8988T (cell line): ENCODE data around the gene TNFRSF25.
"Not testable (repeated sequence)": the region's sequence is repeated elsewhere in the genome, so short reads cannot be mapped to it uniquely, and the experiment has no call there.

Experiments used
- DNase-seq: peaks from one replicate; pipeline ENCODE4 v3.0.0; 2011

TNFRSF25 gene

GRCh38 chr1:6501279-6501813, 35.4 kb upstream of the TNFRSF25 start:
- no peak for DNase-seq

DNA sequence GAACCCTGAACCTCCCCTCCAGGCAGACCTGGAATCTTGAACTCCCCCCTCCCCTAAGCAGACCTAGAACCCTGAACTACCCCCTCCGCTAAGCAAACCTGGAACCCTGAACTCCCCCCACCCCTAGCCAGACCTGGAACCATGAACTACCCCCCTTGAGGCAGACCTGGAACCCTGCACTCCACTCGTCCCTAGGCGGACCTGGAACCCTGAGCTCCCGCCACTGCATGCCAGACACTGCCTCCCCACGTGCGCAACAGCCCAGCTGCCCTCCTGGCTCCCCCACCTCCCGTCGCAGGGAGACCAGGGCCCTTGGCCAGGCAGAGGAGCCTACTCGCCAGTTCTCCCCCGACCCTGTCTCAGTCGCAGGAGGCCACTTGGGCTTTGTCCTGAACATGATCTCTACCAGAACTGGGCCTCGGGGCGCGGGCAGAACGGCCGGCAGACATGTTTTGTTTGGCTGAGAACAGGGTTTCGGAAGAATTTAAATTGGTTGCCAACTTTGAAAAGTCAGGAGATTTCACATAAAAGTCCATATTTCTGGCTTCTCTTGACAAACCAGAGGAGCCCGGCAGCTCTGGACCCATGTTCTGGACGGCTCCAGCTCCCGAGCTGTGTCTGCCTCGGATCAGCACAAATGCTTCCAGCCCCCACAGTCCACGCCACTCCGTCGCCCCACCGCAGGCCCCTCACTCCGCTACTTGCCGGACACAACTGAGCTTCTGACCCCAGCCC, 34.7 kb upstream of the TNFRSF25 start:
- no peak for DNase-seq

- no peak for DNase-seq
Measured at GRCh38 chr1:6499296-6499695, 33.3 kb upstream of the TNFRSF25 start.

DNA sequence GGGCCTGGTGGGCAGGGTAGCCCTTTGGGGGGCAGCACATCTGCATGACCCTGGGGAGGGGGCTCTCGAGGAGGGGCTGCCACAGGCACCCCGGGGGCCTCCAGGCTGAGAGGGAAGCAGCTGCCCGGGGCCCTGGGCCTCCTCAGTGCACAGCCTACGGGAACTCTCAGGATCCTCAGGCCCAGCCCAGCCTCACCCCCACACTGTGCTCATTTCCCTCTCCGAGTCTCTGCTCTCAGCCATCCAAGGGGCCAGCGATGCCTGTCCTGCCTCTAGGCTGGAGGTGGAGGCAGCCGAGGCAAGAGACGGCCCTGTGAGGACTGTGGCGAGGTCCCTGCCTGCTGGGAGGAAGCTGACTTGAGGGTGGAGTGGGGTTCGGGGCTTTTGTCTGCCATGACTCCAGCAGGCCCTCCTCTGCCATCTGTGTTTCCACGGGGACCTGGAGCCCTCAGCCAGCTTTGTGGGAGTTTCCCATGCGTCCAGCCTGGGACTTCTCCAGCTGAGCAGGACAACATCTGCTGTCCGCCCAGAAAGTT, 32.7 kb upstream of the TNFRSF25 start:
- DNase-seq, result no peak

DNA sequence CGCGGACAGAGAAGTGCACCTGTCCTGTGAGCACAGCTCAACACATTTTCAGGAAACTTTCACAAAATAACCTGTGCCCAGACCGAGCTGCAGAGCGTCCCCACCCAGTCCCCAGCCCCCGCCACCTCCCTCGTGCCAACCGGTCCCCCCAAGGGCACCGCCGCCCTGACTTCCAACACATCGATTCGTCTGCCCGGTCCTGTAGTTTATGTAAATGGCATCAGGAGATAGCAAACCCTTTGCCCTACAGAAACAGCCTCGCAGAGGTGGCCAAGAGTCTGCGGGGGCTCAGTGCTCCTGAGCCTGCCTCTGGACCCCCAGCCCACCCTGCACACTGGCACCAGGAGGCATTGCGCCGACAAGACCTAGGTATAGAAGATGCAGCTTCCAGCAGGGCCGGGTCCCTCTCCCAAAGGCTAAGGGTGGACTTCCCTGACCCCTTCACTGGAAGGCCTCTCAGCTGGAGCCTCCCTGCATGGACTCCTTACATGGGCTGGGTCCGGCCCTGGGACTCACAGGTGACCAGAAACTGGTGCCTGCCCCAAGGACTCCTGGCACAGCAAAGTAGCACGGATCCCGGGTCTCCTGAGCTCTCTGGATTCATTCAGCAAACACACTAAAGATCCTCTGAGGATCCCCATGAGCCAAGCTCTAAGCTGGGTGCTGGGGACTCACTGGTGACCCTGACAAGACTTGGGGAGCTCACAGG, 32.0 kb upstream of the TNFRSF25 start:
- DNase-seq, result no peak

DNA sequence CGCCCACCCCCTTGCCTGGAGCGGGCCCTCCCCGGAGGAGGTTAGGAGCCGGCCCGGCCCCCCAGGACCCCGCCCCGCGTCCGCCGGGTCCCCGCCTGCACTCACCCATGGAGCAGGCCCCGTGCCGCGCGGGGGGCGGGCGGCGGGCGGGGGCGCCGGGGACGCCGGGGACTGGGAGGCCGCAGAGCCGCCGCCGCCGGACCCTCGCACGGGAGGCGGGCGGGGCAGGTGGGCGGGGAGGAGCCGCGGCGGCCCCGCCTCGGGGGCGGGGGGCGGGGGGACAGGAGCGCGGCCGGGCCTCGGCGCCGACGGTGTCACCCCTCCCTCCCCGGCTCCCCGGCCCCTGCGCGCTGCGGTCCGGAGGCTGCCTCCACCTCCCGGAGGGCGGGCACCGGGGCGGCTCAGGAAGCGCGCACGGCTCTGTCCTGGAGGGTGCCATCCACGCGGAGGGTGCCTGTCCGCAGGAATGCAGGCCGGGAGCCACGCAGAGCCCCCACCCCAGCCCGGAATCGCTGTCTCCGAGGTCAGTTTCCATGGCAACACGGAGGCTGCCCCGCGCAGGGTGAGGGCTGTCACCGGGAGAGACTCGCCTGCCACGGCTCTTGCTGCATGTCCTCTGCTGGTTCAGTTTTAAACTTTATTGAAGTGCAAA, 31.4 kb upstream of the TNFRSF25 start:
- peak; percentile 80 for DNase-seq

DNA sequence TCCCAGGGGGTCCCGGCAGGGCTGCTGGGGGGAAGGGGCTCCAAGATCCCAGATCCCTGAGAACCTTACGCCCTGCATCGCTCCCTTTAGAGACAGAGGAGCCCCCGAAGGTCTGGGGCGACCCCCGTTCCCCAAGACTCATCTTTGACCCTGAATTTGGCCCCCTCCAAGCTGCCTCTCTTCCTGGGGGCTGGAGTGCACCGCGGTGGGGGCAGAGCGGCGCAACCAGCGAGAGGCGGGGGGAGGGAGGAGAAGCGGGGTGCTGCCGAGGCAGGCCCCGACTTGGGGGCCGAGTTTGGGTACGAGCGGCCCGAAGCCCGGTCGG, 30.9 kb upstream of the TNFRSF25 start:
- no peak for DNase-seq

GRCh38 chr1:6496365-6496721, 30.4 kb upstream of the TNFRSF25 start:
- no peak for DNase-seq

GRCh38 chr1:6495540-6496364, 29.8 kb upstream of the TNFRSF25 start:
- DNase-seq, result no peak

- DNase-seq, result no peak
Measured at GRCh38 chr1:6495041-6495441, 29.1 kb upstream of the TNFRSF25 start.

- no peak for DNase-seq
Measured at GRCh38 chr1:6494627-6495026, 28.7 kb upstream of the TNFRSF25 start.

DNA sequence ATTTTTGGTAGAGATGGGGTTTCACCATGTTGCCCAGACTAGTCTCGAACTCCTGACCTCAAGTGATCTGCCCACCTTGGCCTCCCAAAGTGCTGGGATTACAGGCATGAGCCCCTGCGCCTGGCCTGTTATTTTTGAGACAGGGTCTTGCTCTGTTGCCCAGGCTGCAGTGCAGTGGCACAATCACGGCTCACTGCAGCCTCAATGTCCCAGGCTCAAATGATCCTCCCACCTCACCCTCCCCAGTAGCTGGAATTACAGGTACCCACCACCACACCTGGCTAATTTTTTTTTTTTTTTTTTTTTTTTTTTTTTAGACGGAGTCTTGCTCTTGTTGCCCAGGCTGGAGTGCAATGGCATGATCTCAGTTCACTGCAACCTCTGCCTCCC, 27.9 kb upstream of the TNFRSF25 start:
- not testable (repeated sequence) for DNase-seq

DNA sequence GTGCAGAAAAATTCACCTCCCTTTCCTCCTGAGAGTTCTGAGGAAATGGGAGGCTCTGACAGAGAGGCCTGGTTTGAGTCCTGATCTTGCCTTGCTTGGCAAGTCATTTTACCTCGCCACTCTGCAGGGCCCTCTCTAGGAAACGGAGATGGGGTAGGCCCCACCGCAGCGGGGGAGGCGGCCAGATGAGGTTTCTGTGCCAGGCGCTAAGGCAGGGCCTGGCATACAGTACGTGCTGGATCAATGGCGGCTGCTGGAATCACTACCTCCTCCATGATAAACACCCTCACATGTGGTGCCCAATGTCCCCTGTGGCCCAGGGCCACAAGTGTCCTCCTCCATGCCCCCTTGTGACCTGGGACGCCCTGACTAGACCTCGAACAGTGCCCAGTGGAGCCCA, 26.0 kb upstream of the TNFRSF25 start:
- DNase-seq, result no peak

GRCh38 chr1:6491480-6491962, 25.5 kb upstream of the TNFRSF25 start, which contains the start of gene PLEKHG5:
Gene PLEKHG5 (minus strand): TSS chr1:6491667. CDS start chr1:6477571, 14,096 bp downstream.
- DNase-seq, result no peak

DNA sequence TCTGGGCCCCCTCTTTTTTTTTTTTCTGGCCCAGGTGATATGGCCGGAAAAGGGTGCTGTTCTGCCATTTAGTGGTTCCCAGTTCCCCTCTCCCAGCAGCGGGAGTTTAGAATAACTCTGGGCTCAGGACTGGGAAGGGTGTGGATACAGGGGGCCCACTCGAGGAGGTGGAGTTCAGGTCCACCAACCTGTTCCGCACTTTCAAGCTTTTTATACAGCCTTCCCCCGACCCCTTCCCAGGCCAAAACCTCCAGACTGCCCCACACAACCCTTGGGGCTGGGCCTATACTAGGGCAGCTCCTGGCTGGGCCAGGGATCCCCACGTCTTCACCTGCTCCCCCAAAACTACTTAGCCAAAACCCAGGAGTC, 25.1 kb upstream of the TNFRSF25 start:
- DNase-seq, result no peak

DNA sequence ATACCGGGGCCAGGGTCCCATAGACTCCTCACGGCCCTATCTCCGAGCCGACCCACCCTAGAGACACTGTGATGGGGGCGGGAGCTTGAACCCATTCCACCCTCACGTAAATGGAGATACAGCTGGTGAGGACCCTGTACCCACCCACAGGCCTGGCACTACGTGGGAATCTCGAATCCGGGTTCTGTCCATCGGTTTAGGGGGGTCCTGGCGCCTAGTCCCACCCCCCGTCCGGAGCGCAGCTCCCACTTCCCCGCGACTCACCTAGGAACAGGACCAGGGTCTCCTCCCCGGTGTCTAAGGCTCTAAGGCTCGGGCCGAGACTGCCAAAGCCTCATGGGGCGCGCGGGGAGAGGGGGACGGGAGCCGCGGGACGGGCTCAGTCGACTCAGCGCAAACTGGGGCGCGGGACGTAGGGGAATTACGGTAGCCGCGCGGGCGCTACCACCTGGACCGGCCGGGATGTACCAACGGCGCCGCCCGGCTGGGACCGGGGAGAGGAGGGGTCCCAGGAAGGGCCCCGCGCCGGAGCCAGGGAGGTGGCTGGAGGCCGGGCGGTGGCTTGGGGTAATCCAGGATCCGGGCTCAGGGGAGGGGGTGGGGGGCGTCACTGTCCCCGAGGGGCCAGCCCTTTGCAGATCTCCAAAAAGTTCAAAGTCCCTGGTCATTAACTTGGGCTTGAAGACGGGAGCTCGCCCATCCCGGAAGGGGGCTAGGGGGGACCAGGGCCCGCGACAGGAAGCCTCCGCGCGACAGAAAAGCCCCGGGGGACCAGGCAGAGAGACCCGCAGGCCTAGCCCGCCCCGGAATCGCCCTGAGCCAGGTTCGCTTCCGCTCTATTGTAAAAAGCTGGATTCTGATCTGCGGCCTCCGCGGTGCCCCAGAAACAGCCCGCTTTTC, 24.5 kb upstream of the TNFRSF25 start:
- DNase-seq, result no peak

DNA sequence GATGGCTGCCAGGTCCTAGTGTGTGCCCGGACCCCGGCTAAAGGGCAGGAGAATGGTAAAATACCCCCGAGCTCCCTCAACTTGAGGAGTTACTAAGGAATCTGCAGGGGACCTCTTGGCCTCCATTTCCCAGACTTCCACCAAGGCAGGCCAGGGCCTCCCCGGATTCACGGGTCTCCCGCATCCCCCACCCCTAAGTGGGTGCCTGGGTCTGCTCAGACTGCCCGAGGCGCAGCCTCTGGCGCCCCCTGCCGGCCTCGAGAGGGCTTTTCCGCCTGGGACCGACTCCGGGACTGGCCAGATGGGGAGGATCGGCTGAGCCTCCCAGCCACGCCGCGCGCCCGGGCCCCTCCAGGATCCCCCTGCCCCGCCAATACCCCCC, 23.8 kb upstream of the TNFRSF25 start:
- peak; percentile 77 for DNase-seq

DNA sequence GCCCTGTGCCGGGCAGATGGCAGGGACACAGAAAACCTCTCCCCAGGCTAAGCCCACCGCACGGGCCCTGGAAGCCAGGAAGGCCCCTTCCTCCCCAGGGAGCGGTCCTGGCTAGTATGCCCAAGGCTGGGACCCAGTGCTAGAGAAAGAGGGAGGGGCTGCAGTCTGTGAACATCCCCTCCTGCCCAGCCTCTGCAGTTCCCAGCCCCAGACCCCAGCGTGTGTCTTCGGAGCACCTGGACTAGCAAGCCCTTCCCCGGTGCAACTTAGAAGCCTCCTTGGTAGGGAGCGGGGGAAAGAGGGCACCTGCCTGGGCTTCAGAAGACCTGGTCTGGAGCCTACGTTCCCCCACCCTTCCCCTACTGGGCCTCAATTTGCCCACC, 23.4 kb upstream of the TNFRSF25 start:
- DNase-seq, result no peak

GRCh38 chr1:6488602-6489382, 22.8 kb upstream of the TNFRSF25 start:
- no peak for DNase-seq

DNA sequence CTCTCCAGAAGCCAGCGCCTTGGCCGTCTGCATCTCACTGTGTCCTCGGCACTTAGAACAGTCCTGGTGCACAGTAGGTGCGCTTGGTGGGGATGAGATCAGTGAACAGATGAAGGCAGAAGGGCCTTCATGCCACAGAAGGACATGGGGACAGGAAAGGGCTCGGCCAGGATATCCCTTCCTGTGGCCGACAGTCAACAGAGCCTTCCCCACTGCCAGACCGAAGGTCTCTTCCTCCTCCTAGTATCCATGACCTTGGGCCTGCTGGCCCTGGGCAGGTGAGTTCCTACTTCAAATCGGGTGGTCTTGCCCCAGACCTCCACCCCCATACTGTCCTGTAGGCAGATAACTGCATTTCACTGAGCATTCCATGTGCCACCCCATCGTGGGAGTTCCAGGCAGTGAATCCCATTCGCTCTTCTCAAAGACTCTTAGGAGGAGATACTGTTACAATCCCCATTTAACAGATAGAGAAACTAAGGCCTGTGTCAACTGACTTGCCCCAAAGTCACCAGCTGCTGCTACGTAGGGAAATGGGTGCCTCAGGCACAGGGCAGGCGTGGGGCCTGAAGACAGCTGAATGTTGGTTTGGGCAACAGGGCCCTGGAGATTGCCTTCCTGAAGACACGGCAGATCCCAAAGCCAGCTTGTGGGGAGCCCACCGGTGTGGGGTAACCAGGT, 22.0 kb upstream of the TNFRSF25 start:
- no peak for DNase-seq
